Neural progenitor cell (in vitro differentiated cells): ENCODE data around the gene PLA2G2C. TPM values are rescaled to one million over a fixed set of nuclear protein-coding genes. Genes with fewer than 3 reads are reported as not detected.
A peak's percentile ranks its signal among the peaks of the same experiment; 100 is the strongest.

Experiments
- DNase-seq: peaks from one replicate; pipeline ENCODE4 v3.0.0-alpha.2; 2016; ENCODE audit warnings: low spot score
- H2AFZ ChIP-seq: fragments of 200-600 bp; sonication (generic); replicated peaks from 2 replicates; pipeline ENCODE4 v1.6.1; 2016; ENCODE audit warnings: antibody characterized with exemption
- H3F3A ChIP-seq: fragments of 200-600 bp; sonication (generic); 2 replicates; pipeline ENCODE4 v1.6.1; 2016; ENCODE audit warnings: antibody characterized with exemption, low read depth
- H3K27ac ChIP-seq: fragments of 200-600 bp; sonication (generic); 2 replicates; pipeline ENCODE4 v1.5.1; 2016; ENCODE audit warnings: mild to moderate bottlenecking
- H3K27me3 ChIP-seq: fragments of 200-600 bp; sonication (generic); 2 replicates; pipeline ENCODE4 v1.6.1; 2016; ENCODE audit warnings: mild to moderate bottlenecking, moderate library complexity
- H3K36me3 ChIP-seq: fragments of 200-600 bp; sonication (generic); 2 replicates; pipeline ENCODE4 v1.5.1; 2016
- H3K4me1 ChIP-seq: fragments of 200-600 bp; sonication (generic); 2 replicates; pipeline ENCODE4 v1.6.1; 2016; ENCODE audit warnings: mixed run types
- H3K4me2 ChIP-seq: fragments of 200-600 bp; sonication (generic); 2 replicates; pipeline ENCODE4 v1.6.1; 2016
- H3K4me3 ChIP-seq: fragments of 200-600 bp; sonication (generic); 2 replicates; pipeline ENCODE4 v1.5.1; 2016
- H3K79me2 ChIP-seq: fragments of 200-600 bp; sonication (generic); 2 replicates; pipeline ENCODE4 v1.6.1; 2016; ENCODE audit warnings: low read depth
- H3K9ac ChIP-seq: fragments of 200-600 bp; sonication (generic); 2 replicates; pipeline ENCODE4 v1.6.1; 2016
- H3K9me3 ChIP-seq: fragments of 200-600 bp; sonication (generic); 2 replicates; pipeline ENCODE4 v1.5.1; 2016; ENCODE audit warnings: low read depth
- H4K20me1 ChIP-seq: fragments of 200-600 bp; sonication (generic); 2 replicates; pipeline ENCODE4 v1.6.1; 2016; ENCODE audit warnings: low read depth
- H3K27ac Mint-ChIP-seq: 3 replicates; pipeline ENCODE4 v1.8.0; 2021; ENCODE audit warnings: mixed read lengths
- H3K27me3 Mint-ChIP-seq: 2 replicates; pipeline ENCODE4 v1.8.0; 2022; ENCODE audit warnings: low read depth, mild to moderate bottlenecking, inconsistent platforms, moderate library complexity, mixed read lengths; ENCODE audit not compliant: insufficient read depth
- H3K36me3 Mint-ChIP-seq: 3 replicates; pipeline ENCODE4 v1.8.0; 2021; ENCODE audit warnings: mixed read lengths
- H3K4me1 Mint-ChIP-seq: 3 replicates; pipeline ENCODE4 v1.8.0; 2021; ENCODE audit warnings: mixed read lengths
- H3K4me3 Mint-ChIP-seq: 3 replicates; pipeline ENCODE4 v1.8.0; 2021; ENCODE audit warnings: mild to moderate bottlenecking, moderate library complexity, mixed read lengths
- H3K9me3 Mint-ChIP-seq: 3 replicates; pipeline ENCODE4 v1.8.0; 2020; ENCODE audit warnings: mixed read lengths
- CTCF ChIP-seq: fragments of 200-600 bp; sonication (generic); IDR thresholded peaks from 2 replicates; pipeline ENCODE4 v1.5.1; 2017; ENCODE audit warnings: antibody characterized with exemption, mild to moderate bottlenecking
- EZH2 ChIP-seq: fragments of 200-600 bp; sonication (generic); IDR thresholded peaks from 2 replicates; pipeline ENCODE4 v1.6.1; 2017; ENCODE audit warnings: antibody characterized with exemption, mild to moderate bottlenecking, moderate library complexity
- EZH2phosphoT487 ChIP-seq: fragments of 200-600 bp; sonication (generic); IDR thresholded peaks from 2 replicates; pipeline ENCODE4 v1.6.1; 2017; ENCODE audit warnings: antibody characterized with exemption
- total RNA-seq: library from RNA; depleted of rRNA; stranded (reverse); fragments of >200 nt; gene quantifications from 2 replicates; pipeline ENCODE4 v1.2.3, GENCODE V29; 2015; ENCODE audit warnings: low replicate concordance

Gene PLA2G2C
- total RNA-seq, 1 donor from 2014 or later: not detected

GRCh38 chr1:20142001-20142710 is 44.2 kb downstream of the PLA2G2C start:
- DNase-seq: peak; percentile 10
- Histone ChIP-seq H3K27ac (no peak overlapping the region), H2AFZ (peak overlapping the region; percentile 17), H3K4me2 (no peak overlapping the region), H3K4me1 (peaks cover 4% of the 10 kb centered on the region), H3K4me3 (no peak overlapping the region), H3F3A (no peaks in the 10 kb centered on the region), H3K79me2 (no peaks in the 10 kb centered on the region), H3K9me3 (no peaks in the 10 kb centered on the region), H3K36me3 (no peaks in the 10 kb centered on the region), H3K27me3 (no peaks in the 10 kb centered on the region), H3K9ac (no peak overlapping the region), H4K20me1 (no peaks in the 10 kb centered on the region)
- Mint-ChIP-seq H3K36me3 (no peaks in the 10 kb centered on the region), H3K27me3 (peaks cover 7% of the 10 kb centered on the region), H3K4me3 (no peak overlapping the region), H3K4me1 (peaks cover 2% of the 10 kb centered on the region), H3K27ac (no peak overlapping the region), H3K9me3 (no peaks in the 10 kb centered on the region)
- TF ChIP-seq CTCF: no peak
- TF ChIP-seq EZH2: no peak
- no peak for TF ChIP-seq EZH2phosphoT487

- no peaks in the 10 kb centered on the region for H3K4me1 Mint-ChIP-seq
- Histone ChIP-seq H3K4me3 (no peak overlapping the region), H3K9me3 (no peaks in the 10 kb centered on the region), H3K4me2 (no peak overlapping the region), H3F3A (no peaks in the 10 kb centered on the region), H3K27ac (no peak overlapping the region), H2AFZ (no peak overlapping the region), H3K27me3 (no peaks in the 10 kb centered on the region), H3K79me2 (no peaks in the 10 kb centered on the region), H3K9ac (no peak overlapping the region), H4K20me1 (no peaks in the 10 kb centered on the region), H3K36me3 (no peaks in the 10 kb centered on the region), H3K4me1 (no peaks in the 10 kb centered on the region)
- TF ChIP-seq EZH2phosphoT487 (no peak), CTCF (no peak), EZH2 (no peak)
- no peaks in the 10 kb centered on the region for H3K36me3 Mint-ChIP-seq
- no peak for DNase-seq
- H3K9me3 Mint-ChIP-seq: no peaks in the 10 kb centered on the region
- no peak overlapping the region for H3K4me3 Mint-ChIP-seq
- peaks cover 5% of the 10 kb centered on the region for H3K27me3 Mint-ChIP-seq
- H3K27ac Mint-ChIP-seq: no peak overlapping the region
Observed at GRCh38 chr1:20141466-20141865, 44.9 kb downstream of the PLA2G2C start.

- no peak for DNase-seq
- Mint-ChIP-seq H3K27ac (no peak overlapping the region), H3K4me1 (no peaks in the 10 kb centered on the region), H3K36me3 (no peaks in the 10 kb centered on the region), H3K27me3 (peaks cover 5% of the 10 kb centered on the region), H3K9me3 (no peaks in the 10 kb centered on the region), H3K4me3 (no peak overlapping the region)
- Histone ChIP-seq H3K4me2 (no peak overlapping the region), H3K36me3 (no peaks in the 10 kb centered on the region), H3K27ac (no peak overlapping the region), H3K4me1 (no peaks in the 10 kb centered on the region), H3F3A (no peaks in the 10 kb centered on the region), H3K9ac (no peak overlapping the region), H3K9me3 (no peaks in the 10 kb centered on the region), H3K27me3 (no peaks in the 10 kb centered on the region), H2AFZ (no peak overlapping the region), H4K20me1 (no peaks in the 10 kb centered on the region), H3K79me2 (no peaks in the 10 kb centered on the region), H3K4me3 (no peak overlapping the region)
- no peak for TF ChIP-seq CTCF
- no peak for TF ChIP-seq EZH2
- TF ChIP-seq EZH2phosphoT487: no peak
Observed at GRCh38 chr1:20141001-20141400, 45.3 kb downstream of the PLA2G2C start.
